HepG2 (cell line): ENCODE measurements around the gene FAM171A2. TPM values are rescaled to one million over a fixed set of nuclear protein-coding genes. Genes with fewer than 3 reads are reported as not detected.

Experiments
- CCDC6 ChIP-seq: sonication (generic); formaldehyde crosslinking; IDR thresholded peaks from 2 replicates; pipeline ENCODE4 v1.8.1; 2022; ENCODE audit warnings: mild to moderate bottlenecking, missing genetic modification reagents, moderate library complexity
- CHD2 ChIP-seq: IDR thresholded peaks from 2 replicates; pipeline ENCODE4 v1.6.1; 2011; ENCODE audit warnings: low read depth, low read length, improper control_type of control experiment
- FIP1L1 ChIP-seq: fragments of 200-400 bp; formaldehyde crosslinking; IDR thresholded peaks from 2 replicates; pipeline ENCODE4 v1.6.1; 2018; ENCODE audit warnings: low read depth, mild to moderate bottlenecking, low read length, moderate library complexity, borderline replicate concordance; ENCODE audit not compliant: insufficient read depth
- HES4 ChIP-seq: sonication (generic); formaldehyde crosslinking; IDR thresholded peaks from 2 replicates; pipeline ENCODE4 v1.9.0; 2021; ENCODE audit warnings: mild to moderate bottlenecking, missing genetic modification reagents, borderline replicate concordance
- NFIC ChIP-seq: IDR thresholded peaks from 2 replicates; pipeline ENCODE4 v1.6.1; 2012; ENCODE audit warnings: mild to moderate bottlenecking, low read length, inconsistent platforms
- RORA ChIP-seq: sonication (generic); formaldehyde crosslinking; IDR thresholded peaks from 2 replicates; pipeline ENCODE4 v1.5.0; 2020; ENCODE audit warnings: mild to moderate bottlenecking, missing genetic modification reagents, moderate library complexity
- RXRA ChIP-seq: sonication (generic); formaldehyde crosslinking; IDR thresholded peaks from 2 replicates; pipeline ENCODE4 v1.5.1; 2020; ENCODE audit warnings: missing genetic modification reagents
- TAF15 ChIP-seq: fragments of 200-400 bp; formaldehyde crosslinking; IDR thresholded peaks from one replicate; pipeline ENCODE4 v1.6.1; 2018; ENCODE audit warnings: mild to moderate bottlenecking, low read depth, low read length; ENCODE audit not compliant: poor library complexity, severe bottlenecking
- ZNF281 ChIP-seq: sonication (generic); formaldehyde crosslinking; IDR thresholded peaks from 2 replicates; pipeline ENCODE4 v1.4.0; 2020; ENCODE audit warnings: missing genetic modification reagents, borderline replicate concordance
- ZNF546 ChIP-seq: sonication (generic); formaldehyde crosslinking; conservative IDR thresholded peaks from 2 replicates; pipeline ENCODE4 v1.8.1; 2023; ENCODE audit warnings: mild to moderate bottlenecking, missing genetic modification reagents
- ZNF609 ChIP-seq: sonication (generic); formaldehyde crosslinking; IDR thresholded peaks from 2 replicates; pipeline ENCODE4 v1.4.0; 2020; ENCODE audit warnings: mild to moderate bottlenecking, missing genetic modification reagents, borderline replicate concordance
- ZNF687 ChIP-seq: sonication (generic); formaldehyde crosslinking; IDR thresholded peaks from 2 replicates; pipeline ENCODE4 v1.5.1; 2020; ENCODE audit warnings: mild to moderate bottlenecking, missing genetic modification reagents, moderate library complexity
- polyA plus RNA-seq, 8 experiments: library from polyadenylated mRNA; depleted of rRNA in 3 of 8; stranded (reverse) in 7 of 8; unstranded in 1 of 8; fragments of >200 nt; fragmentation: Illumina TruSeq in 4 of 8; extraction: Trizol in 4 of 8; gene quantifications; 2 replicates each; pipeline versions ENCODE4 v1.2.1 to v1.2.3, GENCODE V29; 2011 to 2016; ENCODE audit warnings: low read depth in 4 of 8, missing spikeins in 1 of 8, mixed read lengths in 1 of 8; ENCODE audit not compliant: insufficient read depth in 1 of 8
- total RNA-seq, 5 experiments: library from RNA; depleted of rRNA; stranded (reverse); fragments of >200 nt; fragmentation: Illumina TruSeq; extraction: Trizol; gene quantifications; 2 replicates each; pipeline ENCODE4 v1.2.3, GENCODE V29; 2016; ENCODE audit warnings: low read depth in 1 of 5
- TF ChIP-seq, protein P1 (sequence below): fragments of 450-650 bp; IDR thresholded peaks from 2 replicates; pipeline ENCODE4 v1.6.1; 2017

FAM171A2 gene
- total and polyA plus RNA-seq, 2 of the 13 experiments (the other 11 are each of a cell fraction or from before 2014, with no cell fraction given) = 1.8 to 3.6 TPM

- TF ChIP-seq ZNF687 (peak; percentile 40), CCDC6 (no peak), HES4 (CRISPR knock-in tag) (0 out of 2 replicates have a peak, but pooled peaks have one; percentile 25), FIP1L1 (no peak), CHD2 (peak; percentile 77), RORA (no peak), RXRA (CRISPR knock-in tag) (peak; percentile 18; the same call in 1 of the 2 replicates), ZNF281 (peak; percentile 53; the same call in 1 of the 2 replicates), TAF15 (no peak), ZNF546 (no peak), NFIC (no peak), ZNF609 (no peak)
- TF ChIP-seq, protein P1, sequence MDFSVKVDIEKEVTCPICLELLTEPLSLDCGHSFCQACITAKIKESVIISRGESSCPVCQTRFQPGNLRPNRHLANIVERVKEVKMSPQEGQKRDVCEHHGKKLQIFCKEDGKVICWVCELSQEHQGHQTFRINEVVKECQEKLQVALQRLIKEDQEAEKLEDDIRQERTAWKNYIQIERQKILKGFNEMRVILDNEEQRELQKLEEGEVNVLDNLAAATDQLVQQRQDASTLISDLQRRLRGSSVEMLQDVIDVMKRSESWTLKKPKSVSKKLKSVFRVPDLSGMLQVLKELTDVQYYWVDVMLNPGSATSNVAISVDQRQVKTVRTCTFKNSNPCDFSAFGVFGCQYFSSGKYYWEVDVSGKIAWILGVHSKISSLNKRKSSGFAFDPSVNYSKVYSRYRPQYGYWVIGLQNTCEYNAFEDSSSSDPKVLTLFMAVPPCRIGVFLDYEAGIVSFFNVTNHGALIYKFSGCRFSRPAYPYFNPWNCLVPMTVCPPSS = no peak
These were observed 48.6 kb downstream of the FAM171A2 start (continued) for GRCh38 chr17:44314869-44315661.
